GM21737 (cell line): Measurements from ENCODE around the gene KRTAP25-1.

Experiments used
- ATAC-seq: cut with Tn5 transposase; IDR thresholded peaks from one replicate; pipeline ENCODE4 v1.9.1; 2021; ENCODE audit warnings: mild to moderate bottlenecking, moderate library complexity; ENCODE audit not compliant: unreplicated experiment

Gene KRTAP25-1, protein sequence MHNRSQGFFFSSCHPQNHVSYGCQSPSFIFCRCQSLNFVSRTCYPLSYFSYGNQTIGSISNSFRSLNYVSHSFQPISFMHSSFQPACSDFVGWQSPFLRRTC

DNA sequence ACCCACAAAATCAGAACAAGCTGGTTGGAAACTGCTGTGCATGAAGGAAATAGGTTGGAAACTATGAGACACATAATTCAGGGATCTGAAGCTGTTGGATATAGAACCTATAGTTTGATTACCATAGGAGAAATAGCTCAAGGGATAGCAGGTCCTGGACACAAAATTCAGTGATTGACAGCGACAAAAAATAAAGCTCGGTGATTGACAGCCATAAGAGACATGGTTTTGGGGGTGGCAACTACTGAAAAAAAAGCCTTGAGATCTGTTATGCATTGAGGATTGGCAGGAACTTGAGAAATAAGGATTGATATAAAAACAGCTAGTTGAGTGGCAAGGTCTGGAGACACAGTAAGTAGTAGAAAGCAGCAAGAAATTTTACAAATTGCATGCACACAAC, at the start of gene KRTAP25-1:
TSS of gene KRTAP25-1 (minus strand) at position 300 of the 400 bp plus-strand sequence. CDS start at position 276, 24 bp downstream.
- ATAC-seq, result no peak

DNA sequence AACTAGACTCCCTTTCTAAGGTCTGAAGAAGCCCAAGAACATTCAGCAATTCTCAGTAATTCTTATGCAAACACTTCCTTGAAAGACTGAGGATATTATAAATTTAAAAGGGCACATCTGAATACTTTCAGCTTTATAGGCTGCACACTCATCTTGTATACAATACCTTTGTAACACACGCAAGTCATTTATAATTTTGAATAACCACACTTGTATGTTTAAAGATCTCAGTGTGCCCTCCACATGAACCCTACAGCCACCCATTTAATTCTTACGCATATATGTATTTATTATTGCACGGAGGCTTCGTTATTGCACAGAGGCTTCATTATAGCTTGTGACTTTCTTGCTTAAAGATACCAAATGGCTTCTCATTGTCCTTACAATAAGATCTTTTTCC, 49.4 kb upstream of the KRTAP25-1 start:
- no peak for ATAC-seq

DNA sequence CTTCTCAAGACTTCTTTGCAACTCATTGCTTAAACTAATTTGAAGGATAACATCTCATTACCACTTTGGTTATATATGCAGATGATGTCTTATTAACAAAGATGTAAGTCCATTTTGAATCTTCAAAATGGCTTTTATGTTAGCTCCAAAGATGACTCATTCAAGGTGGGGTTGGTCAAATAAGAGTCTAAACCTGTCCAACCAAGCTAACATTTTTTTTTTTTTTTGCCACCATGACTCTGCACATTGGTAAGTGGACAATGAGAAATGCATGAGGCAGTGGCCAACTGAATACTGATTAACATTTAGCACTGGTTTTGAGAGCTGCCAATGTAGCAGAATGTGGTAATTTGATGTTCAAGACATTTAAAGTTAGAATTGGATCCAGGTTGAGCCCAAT, 48.5 kb upstream of the KRTAP25-1 start:
- ATAC-seq, result no peak

DNA sequence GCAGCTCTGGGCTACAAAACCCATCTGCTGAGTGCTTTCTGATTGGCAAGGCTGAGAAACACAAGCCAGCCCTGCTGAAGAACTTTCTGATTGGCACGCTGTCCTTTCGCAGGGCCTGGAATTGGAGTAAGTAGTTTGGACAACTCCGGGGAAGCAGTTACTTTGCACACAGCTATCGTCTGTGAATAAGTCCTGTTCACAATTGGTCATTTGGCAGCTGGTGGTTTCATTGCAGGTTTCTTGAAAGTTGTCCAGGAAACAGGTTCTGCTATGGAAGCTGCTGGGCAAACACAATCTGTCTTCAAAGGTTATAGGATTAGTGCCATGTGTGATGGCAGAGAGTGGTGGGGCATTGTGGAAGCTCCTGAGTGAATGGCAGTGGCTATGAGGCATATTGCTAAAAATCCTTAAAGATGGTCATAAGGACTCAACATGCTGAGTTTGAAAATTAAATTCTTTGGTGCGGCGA, 48.0 kb upstream of the KRTAP25-1 start, which contains the start of gene KRTAP27-1:
TSS of gene KRTAP27-1 (minus strand) at position 419 of the 469 bp plus-strand sequence. CDS start at position 393, 26 bp downstream.
- no peak for ATAC-seq

DNA sequence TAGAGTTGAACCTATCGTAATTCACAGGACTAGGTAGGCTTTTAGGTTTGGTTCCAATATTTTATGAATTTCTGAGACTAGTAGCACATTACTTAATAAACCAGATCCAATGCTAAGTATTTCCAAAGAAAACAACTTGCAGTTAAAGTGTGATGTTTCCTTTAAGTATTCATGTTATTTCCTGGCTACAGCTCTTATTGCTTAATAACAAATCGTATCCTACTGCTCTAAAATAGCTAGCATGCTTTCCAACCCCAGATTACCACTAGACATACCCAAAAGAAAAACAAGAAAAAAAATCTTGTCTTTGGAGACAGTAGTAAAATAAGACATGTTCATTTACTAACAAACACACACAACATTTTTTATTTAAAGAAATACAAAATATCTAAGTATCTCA, 47.3 kb upstream of the KRTAP25-1 start:
- no peak for ATAC-seq

DNA sequence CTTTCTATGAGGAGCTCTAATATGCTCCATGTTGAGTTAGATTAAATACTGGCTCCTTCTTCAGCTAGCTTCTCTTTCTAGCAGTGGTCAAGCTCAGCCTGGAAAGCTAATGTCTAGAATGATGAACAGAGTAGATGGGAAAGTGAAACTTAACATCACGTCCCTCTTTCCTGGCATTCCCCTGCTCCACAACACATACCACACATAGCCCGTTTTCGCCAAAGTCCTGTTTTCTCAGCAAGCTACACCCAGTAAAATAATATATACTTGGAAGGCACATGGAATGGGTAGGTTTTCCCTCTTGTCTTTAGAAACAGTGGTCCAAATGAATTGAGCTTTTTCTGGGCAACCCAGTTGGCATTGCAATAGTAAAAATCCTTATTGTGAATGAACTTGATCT, 44.4 kb upstream of the KRTAP25-1 start:
- ATAC-seq, result no peak

DNA sequence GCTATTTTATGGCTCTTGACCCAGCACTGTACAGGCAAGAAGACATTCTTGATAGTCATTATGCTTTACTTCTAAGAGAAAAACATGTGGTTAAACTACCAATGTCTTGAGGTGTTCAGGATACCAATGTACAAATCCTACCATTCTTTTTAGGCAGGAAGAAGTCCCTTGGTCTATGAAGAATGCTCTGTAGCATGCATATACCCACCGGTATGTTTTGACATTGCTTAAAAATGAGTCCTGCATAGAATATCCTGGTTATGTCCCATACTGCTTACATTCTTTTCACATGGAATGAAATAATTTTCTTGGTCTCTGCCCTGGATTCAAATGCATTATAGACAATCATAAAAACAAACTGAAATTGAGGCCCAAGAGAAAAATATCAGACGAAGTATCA, 43.4 kb upstream of the KRTAP25-1 start:
- ATAC-seq, result no peak

DNA sequence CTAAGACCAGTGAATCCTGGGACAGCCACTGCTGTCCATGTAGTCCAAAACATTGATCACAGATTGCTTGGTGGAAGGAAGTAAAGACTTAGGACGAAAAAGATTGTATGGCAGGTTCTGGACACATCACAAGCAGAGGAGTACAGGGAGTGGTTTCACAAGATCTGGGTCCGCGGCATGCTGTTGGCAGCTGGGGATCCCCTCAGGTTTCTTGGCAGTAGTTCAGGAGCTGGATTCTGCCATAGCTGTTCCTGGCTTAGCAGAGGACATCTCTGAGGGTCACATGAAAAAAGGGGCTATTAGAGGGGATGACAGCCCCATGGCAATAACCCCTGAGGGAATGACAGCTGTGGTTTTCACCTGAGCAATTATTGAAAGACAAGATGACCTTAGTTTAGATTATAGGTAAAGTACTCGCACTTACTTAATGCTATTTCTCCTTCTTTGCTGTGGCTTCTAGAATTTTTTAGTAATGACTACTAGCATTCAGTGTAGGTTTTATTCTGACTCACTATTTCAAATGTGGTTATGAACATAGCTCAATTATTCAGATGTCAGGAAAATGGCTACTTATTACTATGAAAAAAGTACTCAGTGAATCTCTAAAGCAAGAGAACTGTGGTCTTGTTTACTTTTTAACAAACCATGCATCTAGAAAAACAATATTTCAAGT, 40.0 kb upstream of the KRTAP25-1 start:
- ATAC-seq, result no peak

DNA sequence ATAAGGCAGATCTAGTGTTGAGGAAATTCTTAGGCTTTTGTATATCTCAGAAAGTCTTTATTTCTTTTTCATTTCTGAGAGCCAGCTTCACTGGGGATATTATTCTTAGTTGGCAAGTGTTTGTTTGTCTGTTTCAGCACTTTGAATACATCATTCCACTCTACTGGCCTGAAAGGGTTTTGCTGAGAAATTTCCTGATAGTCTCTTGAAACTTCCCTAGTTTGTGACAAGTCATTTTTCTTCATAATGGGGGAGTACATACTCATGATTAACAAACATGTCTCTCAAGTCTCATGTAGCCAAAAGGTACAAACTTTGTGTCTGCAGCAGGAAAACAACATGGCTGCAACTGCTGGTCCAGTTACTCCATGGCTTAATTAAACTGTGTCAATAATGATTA, 37.1 kb upstream of the KRTAP25-1 start:
- no peak for ATAC-seq

DNA sequence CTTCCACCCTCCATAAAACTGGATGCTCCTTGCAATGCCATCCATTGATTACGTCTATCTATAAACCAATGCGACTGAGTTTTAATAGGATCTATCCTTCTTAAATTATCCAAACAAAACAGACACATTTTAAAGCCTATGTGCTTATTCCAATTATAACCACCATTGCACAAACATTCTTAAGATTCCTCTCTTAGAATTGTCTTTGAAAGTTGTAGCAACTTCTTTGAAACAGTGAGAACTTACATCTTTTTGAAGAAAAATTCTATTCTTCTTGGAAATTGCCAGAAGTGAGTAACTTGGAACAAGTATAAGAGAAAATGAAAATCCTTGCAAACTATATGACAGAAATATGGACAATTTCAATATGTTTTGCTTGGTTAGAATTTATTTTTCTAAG, 30.9 kb upstream of the KRTAP25-1 start, which contains the start of gene KRTAP26-1:
TSS of gene KRTAP26-1 (minus strand) at position 101 of the 400 bp plus-strand sequence. CDS start 280 bp downstream, outside the sequence.
- no peak for ATAC-seq

DNA sequence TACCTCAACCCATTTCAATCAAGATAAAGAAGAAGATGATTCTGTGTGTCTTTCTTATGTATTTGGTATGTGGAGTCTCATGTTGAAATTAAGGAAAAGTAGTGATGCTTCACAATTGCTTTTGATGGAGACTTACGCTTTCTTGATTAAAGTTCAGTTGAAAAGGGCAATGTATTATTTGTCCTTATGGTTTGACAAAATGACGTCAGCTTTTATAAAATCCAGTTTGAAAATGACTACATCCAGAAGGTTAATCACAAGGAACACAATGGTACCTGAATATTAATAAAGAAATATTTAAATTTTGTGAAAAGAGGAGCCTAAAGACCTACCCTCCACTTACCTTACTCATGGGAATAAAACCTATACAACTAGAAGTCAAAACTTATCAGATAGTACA, 26.4 kb upstream of the KRTAP25-1 start:
- ATAC-seq, result no peak

DNA sequence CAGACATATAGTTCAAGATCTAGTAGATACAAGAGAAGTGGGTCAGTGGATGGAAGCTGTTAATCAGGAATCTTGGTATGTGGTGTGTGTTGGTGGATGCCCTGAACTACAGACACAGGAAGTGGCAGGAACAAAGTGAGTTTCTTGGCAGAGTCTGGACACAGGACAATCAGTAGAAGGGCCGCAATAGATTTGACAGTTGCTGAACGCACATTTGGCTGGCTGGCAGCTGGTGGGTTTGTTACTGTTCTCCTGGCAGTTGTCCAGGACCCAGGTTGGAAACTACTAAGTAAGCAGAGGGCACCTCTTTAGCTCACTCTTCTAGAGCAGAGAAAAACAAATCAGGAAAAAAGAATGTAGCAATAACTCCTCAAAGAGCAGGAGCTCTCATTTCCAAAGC, 17.6 kb upstream of the KRTAP25-1 start:
- no peak for ATAC-seq

DNA sequence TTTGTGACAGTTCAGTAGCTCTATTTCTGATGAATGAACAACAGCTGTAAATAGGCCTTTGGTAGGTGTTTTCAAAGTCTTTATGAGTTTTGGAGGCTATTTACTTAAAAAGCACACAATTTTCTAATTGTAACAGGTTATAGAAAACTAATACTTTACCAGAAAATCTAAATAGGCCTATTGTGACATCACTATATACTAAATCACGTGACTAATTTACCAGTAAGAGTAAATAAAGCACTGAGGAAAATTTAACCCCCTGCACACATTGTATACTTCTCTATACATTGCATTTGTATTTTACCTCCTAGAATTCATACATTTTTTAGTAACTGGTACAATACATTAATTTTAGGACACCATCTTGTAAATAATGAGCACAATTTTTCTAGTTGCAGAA, 15.8 kb upstream of the KRTAP25-1 start:
- no peak for ATAC-seq

DNA sequence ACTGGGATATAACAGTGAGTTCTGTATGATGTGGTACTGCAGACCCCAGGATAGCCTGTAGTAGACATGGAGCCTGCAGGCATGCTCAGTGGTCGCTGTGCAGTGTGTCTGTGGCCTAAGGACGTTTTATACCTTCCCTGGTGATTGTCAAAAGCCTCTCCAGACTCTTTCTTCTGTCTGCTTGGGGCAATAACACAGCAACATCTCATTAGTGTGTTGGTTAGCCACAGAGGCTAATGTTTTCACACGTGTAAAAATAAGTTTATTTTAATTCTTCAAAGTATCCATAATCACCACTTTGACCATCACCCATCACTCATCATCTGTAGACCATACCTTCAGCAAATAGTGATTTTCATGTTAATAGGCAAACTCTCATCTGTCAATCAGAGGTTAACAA, 6.5 kb downstream of the KRTAP25-1 start, which contains the start of gene KRTAP24-1:
TSS of gene KRTAP24-1 (minus strand) at position 101 of the 400 bp plus-strand sequence. CDS start at position 83, 18 bp downstream.
- no peak for ATAC-seq

DNA sequence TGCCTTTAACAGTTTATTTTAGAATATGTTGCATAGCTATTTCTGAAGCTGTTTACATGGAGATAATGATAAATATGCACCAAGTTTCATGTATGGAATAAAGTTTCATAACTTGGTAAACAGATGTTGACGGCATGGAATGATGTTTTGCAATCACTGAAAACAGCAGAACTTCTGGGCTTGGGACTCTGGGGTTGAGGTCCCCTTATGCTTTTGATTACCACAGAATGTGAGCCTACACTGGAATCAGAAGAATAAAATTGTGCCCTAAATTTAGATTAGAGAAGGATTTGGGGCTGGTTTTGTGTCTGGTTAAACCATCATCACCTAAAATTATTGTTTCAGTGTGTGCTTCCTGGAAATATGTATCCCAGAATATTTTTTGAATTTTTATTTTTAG, 17.7 kb downstream of the KRTAP25-1 start:
- no peak for ATAC-seq

DNA sequence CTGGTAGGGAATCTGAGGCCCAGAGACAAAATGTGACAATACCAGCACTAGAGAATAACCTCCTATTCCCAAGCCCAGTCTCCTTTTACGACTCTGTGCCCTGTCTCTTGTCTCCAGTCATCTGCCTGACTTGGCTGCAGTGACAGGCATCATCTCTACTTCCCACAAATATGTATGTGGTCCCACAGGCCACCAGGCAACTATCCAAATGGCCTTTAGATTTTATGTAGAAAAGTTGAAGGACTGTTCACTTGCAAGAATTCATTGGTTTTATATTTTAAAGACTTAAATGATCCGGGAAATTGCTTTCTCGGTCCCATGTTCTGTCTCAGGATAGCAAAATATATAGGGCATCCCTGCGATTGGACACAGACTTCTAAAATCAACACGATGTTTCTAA, 18.2 kb downstream of the KRTAP25-1 start:
- ATAC-seq, result no peak

DNA sequence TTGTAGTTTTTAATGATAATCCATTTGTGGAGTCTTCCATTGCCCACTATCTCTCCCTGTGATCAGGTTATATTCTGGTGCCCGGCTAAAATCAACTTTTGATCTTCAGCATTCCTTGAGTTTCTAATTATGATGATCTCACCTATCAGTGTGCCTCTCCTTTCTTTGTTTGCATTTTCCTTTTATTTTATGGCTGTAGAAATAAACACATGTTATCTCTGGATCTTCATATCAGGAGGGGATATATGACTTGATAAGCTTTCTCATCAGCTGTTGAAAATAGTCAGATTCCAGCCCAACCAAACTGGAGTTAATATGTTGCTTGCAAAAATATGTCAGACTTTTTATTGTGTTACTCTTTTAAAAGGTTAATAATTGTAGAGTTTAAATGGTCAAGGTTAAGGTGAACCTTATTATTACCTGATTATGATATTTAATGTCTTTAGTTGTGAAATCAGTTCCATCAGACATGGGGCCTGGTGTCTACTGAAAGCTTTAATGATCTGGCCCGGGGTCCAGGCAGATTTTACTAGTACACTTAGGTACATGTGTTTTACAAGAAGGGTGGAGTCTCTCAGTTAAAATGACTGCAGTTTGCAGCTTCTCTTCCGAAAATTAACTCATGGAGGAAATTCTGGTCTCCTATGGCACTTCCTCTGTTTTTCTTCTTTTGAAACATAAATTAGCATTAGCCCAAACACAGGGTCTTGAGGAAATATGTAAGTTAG, 19.3 kb downstream of the KRTAP25-1 start:
- no peak for ATAC-seq

DNA sequence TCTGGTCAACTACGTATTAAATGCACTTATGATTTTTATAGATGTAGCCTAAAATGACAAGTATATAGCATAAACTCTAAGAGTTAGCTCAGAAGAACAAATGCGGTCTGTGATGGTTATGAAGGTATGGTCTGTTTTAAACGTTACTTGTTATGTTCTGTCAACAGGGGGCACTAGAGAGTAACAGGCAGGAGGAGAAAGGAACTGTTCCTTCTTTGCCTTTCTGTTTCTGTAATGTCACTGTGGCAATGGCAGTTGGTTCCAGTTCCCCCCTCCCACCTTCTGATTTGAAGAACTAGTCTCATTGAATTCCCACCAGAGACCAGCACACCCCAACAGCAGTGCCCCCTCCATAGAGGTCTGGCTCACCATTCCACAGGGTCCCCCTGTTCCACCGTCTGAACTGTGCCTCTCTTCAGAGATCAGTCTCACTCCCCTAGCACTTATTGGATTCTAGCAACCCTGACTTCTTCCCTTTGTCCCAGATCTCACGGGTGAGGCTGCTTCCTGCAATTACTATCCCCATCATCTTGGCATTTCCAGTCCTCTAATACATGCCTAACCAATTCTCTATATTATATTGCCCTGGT, 20.6 kb downstream of the KRTAP25-1 start:
- no peak for ATAC-seq

DNA sequence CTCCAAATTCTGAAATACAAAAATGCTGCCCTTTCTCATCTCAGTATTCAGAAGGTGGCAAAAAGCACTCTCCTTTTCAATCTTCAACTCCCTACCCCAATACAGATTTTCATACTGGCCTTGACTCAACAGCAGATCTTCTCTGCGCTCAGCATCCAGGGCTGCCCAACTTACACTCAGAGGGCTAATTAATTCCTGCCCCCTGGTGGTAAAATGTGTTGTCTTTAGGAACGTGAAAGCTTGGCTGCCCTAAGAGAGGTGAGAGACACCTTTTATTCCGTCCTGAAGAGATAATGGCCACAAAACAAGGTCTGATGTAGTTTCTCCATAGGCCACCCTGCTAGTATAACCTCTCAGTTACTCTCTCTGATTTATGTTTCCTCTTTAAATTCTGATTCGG, 31.5 kb downstream of the KRTAP25-1 start:
- no peak for ATAC-seq

DNA sequence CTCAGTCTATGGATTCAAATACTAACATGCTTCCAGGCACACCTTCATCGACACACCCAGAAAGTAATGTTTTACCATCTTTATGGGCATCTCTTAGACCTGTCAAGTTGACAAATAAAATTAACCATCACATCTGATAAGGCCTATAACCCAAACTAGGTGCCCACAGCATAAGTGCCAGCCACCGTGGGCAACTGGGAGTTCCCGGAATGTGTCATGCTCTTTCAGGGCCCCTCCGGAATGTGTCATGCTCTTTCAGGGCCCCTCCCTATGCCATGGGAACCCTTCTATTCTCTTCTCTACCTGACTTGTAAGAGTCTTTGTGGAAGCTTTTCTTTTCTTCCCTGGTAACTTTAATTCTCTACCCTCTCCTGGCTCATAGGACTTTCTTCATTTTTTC, 33.2 kb downstream of the KRTAP25-1 start:
- ATAC-seq, result no peak

DNA sequence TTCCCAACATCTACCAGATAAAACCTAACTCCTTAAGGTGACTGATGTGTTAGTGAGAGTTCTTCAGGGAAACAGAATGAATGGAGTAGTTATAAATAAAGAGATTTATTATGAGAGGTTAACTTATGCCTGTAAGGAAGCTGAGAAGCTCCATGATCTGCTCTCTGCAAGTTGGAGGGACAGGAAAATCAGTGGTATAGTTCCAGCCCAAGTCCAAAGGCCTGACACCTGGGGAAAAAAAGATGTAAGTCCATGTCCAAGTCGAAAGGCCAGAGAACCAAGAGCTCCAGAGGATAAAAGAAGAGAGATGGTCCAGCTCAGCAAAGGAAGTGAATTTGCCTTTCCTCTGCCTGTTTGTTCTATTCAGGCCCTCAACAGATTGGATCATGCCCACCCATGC, 33.6 kb downstream of the KRTAP25-1 start:
- ATAC-seq, result no peak
